HEK293 (cell line): ENCODE results near the gene HMX1.
A peak's percentile ranks its signal among the peaks of the same experiment; 100 is the strongest.

Experiments
- CTCF ChIA-PET: fragments of 350-600 bp; formaldehyde crosslinking; extraction: SDS; loops from one replicate; lab custom pipeline; 2021; ENCODE audit warnings: antibody characterized with exemption; lab: Yijun Ruan, JAX
- POLR2A ChIA-PET: fragments of 300-600 bp; formaldehyde crosslinking; extraction: SDS; loops from one replicate; lab custom pipeline; 2020; ENCODE audit warnings: antibody characterized with exemption, inconsistent platforms; lab: Yijun Ruan, JAX
- H3K27ac ChIP-seq: fragments of 200-500 bp; sonication (Bioruptor generic); 2 replicates; pipeline ENCODE4 v1.5.1; 2014; ENCODE audit warnings: low read depth, low read length, control low read depth, inconsistent platforms; ENCODE audit errors: extremely low read depth
- H3K36me3 ChIP-seq, 2 experiments: fragments of 200-500 bp in 1 of 2; sonication (Bioruptor generic) in 1 of 2; 1 replicate in 1 of 2; 2 replicates in 1 of 2; pipeline ENCODE4 v1.5.1; 2014 to 2017; ENCODE audit warnings: inconsistent platforms in 2 of 2, low read length in 2 of 2; ENCODE audit not compliant: control insufficient read depth in 2 of 2, insufficient read depth in 1 of 2
- H3K4me1 ChIP-seq: fragments of 200-500 bp; sonication (Bioruptor generic); 2 replicates; pipeline ENCODE4 v1.5.1; 2014; ENCODE audit warnings: mild to moderate bottlenecking, low read length, inconsistent platforms; ENCODE audit not compliant: control insufficient read depth, insufficient read depth
- H3K4me3 ChIP-seq: 2 replicates; pipeline ENCODE4 v1.5.1; 2011; ENCODE audit warnings: low read depth, mild to moderate bottlenecking, control low read depth, low read length, moderate library complexity
- H3K9me3 ChIP-seq: fragments of 200-500 bp; sonication (Bioruptor generic); 2 replicates; pipeline ENCODE4 v1.5.1; 2014; ENCODE audit warnings: low read depth, low read length, inconsistent platforms; ENCODE audit not compliant: control insufficient read depth, insufficient read depth
- EGR2 ChIP-seq: fragments of 450-650 bp; formaldehyde crosslinking; IDR thresholded peaks from 2 replicates; pipeline ENCODE4 v1.5.1; 2016; ENCODE audit warnings: low read depth, missing biosample characterization, missing genetic modification characterization
- KLF1 ChIP-seq: fragments of 450-650 bp; formaldehyde crosslinking; IDR thresholded peaks from 2 replicates; pipeline ENCODE4 v1.5.1; 2016; ENCODE audit warnings: missing biosample characterization, missing genetic modification characterization
- WT1 ChIP-seq: fragments of 450-650 bp; formaldehyde crosslinking; IDR thresholded peaks from 2 replicates; pipeline ENCODE4 v1.5.1; 2016; ENCODE audit warnings: missing biosample characterization, missing genetic modification characterization
- YY1 ChIP-seq: fragments of 450-650 bp; formaldehyde crosslinking; IDR thresholded peaks from 2 replicates; pipeline ENCODE4 v1.5.1; 2018; ENCODE audit warnings: missing biosample characterization, missing genetic modification characterization
- ZBTB21 ChIP-seq: fragments of 450-650 bp; formaldehyde crosslinking; IDR thresholded peaks from 2 replicates; pipeline ENCODE4 v1.5.1; 2017; ENCODE audit warnings: missing biosample characterization, missing genetic modification characterization
- ZFHX2 ChIP-seq: fragments of 450-650 bp; formaldehyde crosslinking; conservative IDR thresholded peaks from 2 replicates; pipeline ENCODE4 v1.5.1; 2016; ENCODE audit warnings: missing biosample characterization, missing genetic modification characterization
- ZIC2 ChIP-seq: fragments of 450-650 bp; formaldehyde crosslinking; IDR thresholded peaks from 2 replicates; pipeline ENCODE4 v1.5.1; 2016; ENCODE audit warnings: missing biosample characterization, missing genetic modification characterization
- ZNF138 ChIP-seq: fragments of 450-650 bp; formaldehyde crosslinking; IDR thresholded peaks from 2 replicates; pipeline ENCODE4 v1.5.1; 2016; ENCODE audit warnings: missing biosample characterization, missing genetic modification characterization, borderline replicate concordance
- ZNF140 ChIP-seq: fragments of 450-650 bp; formaldehyde crosslinking; IDR thresholded peaks from 2 replicates; pipeline ENCODE4 v1.5.1; 2016; ENCODE audit warnings: missing biosample characterization, missing genetic modification characterization
- ZNF155 ChIP-seq: fragments of 450-650 bp; formaldehyde crosslinking; IDR thresholded peaks from 2 replicates; pipeline ENCODE4 v1.5.1; 2016; ENCODE audit warnings: missing biosample characterization, missing genetic modification characterization
- ZNF248 ChIP-seq: fragments of 450-650 bp; formaldehyde crosslinking; IDR thresholded peaks from 2 replicates; pipeline ENCODE4 v1.5.1; 2017; ENCODE audit warnings: missing biosample characterization, missing genetic modification characterization
- ZNF555 ChIP-seq: fragments of 450-650 bp; formaldehyde crosslinking; conservative IDR thresholded peaks from 2 replicates; pipeline ENCODE4 v1.5.1; 2017; ENCODE audit warnings: missing biosample characterization, mild to moderate bottlenecking, missing genetic modification characterization, inconsistent platforms
- ZNF623 ChIP-seq: fragments of 450-650 bp; formaldehyde crosslinking; IDR thresholded peaks from 2 replicates; pipeline ENCODE4 v1.5.1; 2016; ENCODE audit warnings: missing biosample characterization, missing genetic modification characterization
- TF ChIP-seq, protein P1 (sequence below): fragments of 450-650 bp; formaldehyde crosslinking; IDR thresholded peaks from 2 replicates; pipeline ENCODE4 v1.5.1; 2016; ENCODE audit warnings: missing biosample characterization, missing genetic modification characterization
- TF ChIP-seq, protein P2 (sequence below): fragments of 450-650 bp; formaldehyde crosslinking; IDR thresholded peaks from 2 replicates; pipeline ENCODE4 v1.5.1; 2016; ENCODE audit warnings: missing biosample characterization, missing genetic modification characterization
- TF ChIP-seq, protein P3 (sequence below): fragments of 450-650 bp; formaldehyde crosslinking; conservative IDR thresholded peaks from 2 replicates; pipeline ENCODE4 v1.5.1; 2016; ENCODE audit warnings: low read depth, missing biosample characterization, missing genetic modification characterization

The HMX1 gene

GRCh38 chr4:8882239-8882638, 10.6 kb upstream of the HMX1 start:
- no peak overlapping the region for H3K4me3 ChIP-seq
- no peak overlapping the region for H3K27ac ChIP-seq
- ChIA-PET CTCF (interaction anchor here (0.6 kb wide), 1 partner anchor 236 kb away, joined by 3 read pairs; no protein-coding TSS in a partner anchor), POLR2A (no interaction called here)
- TF ChIP-seq ZNF555 (tag by site-specific recombination) = no peak
- TF ChIP-seq ZIC2 (tag by site-specific recombination) = peak; percentile 43
- TF ChIP-seq ZNF138 (tag by site-specific recombination) = no peak
- H3K9me3 ChIP-seq = no peaks in the 10 kb centered on the region
- H3K4me1 ChIP-seq = no peaks in the 10 kb centered on the region
- H3K36me3 ChIP-seq = no peaks in the 10 kb centered on the region

DNA sequence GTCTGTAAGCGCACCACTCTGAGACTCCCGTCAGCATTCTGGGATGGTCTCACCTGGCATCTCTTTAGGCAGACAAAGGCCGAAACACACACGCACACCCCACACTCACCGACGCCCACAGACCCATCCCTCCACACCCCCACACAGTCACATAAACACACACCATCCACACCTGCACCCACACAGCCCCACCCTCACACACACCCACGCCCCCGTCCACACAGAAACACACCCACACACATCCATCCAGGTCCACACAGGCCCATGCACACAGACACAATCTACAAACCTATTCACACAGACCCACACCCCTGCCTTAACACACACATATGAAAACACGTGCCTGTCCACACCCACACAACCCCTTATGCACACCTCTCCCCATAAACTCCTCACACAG, 9.2 kb upstream of the HMX1 start:
- TF ChIP-seq ZNF140 (tag by site-specific recombination) (no peak), KLF1 (peak; percentile 97), ZFHX2 (tag by site-specific recombination) (peak; percentile 100), EGR2 (tag by site-specific recombination) (peak; percentile 100)
- POLR2A ChIA-PET = no interaction called here
- Histone ChIP-seq H3K9me3 (no peaks in the 10 kb centered on the region), H3K4me1 (no peaks in the 10 kb centered on the region), H3K36me3 (no peaks in the 10 kb centered on the region), H3K27ac (no peak overlapping the region), H3K4me3 (no peak overlapping the region)
- CTCF ChIA-PET = no interaction called here

DNA sequence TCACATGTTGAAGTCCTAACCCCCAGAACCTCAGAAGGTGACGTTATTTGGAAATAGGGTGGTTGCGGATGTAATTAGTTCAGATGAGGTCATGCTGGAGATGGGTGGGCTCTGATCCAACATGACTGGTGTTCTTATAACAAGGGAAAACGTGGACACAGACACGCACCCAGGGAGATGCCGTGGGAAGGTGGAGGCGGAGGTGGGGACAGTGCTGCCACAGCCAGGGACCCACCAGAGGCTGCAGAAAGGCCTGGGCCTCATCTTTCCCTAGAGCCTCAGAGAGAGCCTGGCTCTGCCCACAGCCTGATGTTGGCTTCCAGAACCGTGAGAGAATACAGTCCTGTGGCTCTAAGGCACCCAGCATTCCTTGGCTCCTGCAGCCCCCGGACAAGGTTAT, 7.9 kb upstream of the HMX1 start:
- Histone ChIP-seq H3K36me3 (no peaks in the 10 kb centered on the region), H3K4me3 (no peak overlapping the region), H3K27ac (no peak overlapping the region)
- TF ChIP-seq EGR2 (tag by site-specific recombination) (peak; percentile 66), ZNF155 (tag by site-specific recombination) (no peak), ZBTB21 (tag by site-specific recombination) (no peak), ZFHX2 (tag by site-specific recombination) (peak; percentile 63), WT1 (tag by site-specific recombination) (no peak), ZNF248 (tag by site-specific recombination) (no peak), YY1 (tag by site-specific recombination) (no peak), ZNF623 (tag by site-specific recombination) (no peak)
- TF ChIP-seq, protein P1, sequence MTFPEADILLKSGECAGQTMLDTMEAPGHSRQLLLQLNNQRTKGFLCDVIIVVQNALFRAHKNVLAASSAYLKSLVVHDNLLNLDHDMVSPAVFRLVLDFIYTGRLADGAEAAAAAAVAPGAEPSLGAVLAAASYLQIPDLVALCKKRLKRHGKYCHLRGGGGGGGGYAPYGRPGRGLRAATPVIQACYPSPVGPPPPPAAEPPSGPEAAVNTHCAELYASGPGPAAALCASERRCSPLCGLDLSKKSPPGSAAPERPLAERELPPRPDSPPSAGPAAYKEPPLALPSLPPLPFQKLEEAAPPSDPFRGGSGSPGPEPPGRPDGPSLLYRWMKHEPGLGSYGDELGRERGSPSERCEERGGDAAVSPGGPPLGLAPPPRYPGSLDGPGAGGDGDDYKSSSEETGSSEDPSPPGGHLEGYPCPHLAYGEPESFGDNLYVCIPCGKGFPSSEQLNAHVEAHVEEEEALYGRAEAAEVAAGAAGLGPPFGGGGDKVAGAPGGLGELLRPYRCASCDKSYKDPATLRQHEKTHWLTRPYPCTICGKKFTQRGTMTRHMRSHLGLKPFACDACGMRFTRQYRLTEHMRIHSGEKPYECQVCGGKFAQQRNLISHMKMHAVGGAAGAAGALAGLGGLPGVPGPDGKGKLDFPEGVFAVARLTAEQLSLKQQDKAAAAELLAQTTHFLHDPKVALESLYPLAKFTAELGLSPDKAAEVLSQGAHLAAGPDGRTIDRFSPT (tag by site-specific recombination) = no peak
- TF ChIP-seq, protein P2, sequence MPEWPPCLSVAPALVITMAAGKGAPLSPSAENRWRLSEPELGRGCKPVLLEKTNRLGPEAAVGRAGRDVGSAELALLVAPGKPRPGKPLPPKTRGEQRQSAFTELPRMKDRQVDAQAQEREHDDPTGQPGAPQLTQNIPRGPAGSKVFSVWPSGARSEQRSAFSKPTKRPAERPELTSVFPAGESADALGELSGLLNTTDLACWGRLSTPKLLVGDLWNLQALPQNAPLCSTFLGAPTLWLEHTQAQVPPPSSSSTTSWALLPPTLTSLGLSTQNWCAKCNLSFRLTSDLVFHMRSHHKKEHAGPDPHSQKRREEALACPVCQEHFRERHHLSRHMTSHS (tag by site-specific recombination) = no peak
- TF ChIP-seq, protein P3, sequence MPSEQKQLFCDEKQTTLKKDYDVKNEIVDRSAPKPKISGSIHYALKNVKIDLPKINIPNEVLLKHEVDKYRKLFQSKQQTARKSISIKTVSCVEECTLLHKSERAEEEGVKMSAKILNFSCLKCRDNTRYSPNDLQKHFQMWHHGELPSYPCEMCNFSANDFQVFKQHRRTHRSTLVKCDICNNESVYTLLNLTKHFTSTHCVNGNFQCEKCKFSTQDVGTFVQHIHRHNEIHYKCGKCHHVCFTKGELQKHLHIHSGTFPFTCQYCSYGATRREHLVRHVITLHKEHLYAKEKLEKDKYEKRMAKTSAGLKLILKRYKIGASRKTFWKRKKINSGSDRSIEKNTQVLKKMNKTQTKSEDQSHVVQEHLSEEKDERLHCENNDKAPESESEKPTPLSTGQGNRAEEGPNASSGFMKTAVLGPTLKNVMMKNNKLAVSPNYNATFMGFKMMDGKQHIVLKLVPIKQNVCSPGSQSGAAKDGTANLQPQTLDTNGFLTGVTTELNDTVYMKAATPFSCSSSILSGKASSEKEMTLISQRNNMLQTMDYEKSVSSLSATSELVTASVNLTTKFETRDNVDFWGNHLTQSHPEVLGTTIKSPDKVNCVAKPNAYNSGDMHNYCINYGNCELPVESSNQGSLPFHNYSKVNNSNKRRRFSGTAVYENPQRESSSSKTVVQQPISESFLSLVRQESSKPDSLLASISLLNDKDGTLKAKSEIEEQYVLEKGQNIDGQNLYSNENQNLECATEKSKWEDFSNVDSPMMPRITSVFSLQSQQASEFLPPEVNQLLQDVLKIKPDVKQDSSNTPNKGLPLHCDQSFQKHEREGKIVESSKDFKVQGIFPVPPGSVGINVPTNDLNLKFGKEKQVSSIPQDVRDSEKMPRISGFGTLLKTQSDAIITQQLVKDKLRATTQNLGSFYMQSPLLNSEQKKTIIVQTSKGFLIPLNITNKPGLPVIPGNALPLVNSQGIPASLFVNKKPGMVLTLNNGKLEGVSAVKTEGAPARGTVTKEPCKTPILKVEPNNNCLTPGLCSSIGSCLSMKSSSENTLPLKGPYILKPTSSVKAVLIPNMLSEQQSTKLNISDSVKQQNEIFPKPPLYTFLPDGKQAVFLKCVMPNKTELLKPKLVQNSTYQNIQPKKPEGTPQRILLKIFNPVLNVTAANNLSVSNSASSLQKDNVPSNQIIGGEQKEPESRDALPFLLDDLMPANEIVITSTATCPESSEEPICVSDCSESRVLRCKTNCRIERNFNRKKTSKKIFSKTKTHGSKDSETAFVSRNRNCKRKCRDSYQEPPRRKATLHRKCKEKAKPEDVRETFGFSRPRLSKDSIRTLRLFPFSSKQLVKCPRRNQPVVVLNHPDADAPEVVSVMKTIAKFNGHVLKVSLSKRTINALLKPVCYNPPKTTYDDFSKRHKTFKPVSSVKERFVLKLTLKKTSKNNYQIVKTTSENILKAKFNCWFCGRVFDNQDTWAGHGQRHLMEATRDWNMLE = no peak
- TF ChIP-seq, all 188 proteins: peak for 2
- Histone ChIP-seq H3K4me1 (no peaks in the 10 kb centered on the region), H3K9me3 (no peaks in the 10 kb centered on the region)
- CTCF ChIA-PET = no interaction called here
- POLR2A ChIA-PET = no interaction called here
